ENCODE results near the gene BBIP1.
"Not testable (repeated sequence)": the region's sequence is repeated elsewhere in the genome, so short reads cannot be mapped to it uniquely, and the experiment has no call there.

Gene BBIP1

DNA sequence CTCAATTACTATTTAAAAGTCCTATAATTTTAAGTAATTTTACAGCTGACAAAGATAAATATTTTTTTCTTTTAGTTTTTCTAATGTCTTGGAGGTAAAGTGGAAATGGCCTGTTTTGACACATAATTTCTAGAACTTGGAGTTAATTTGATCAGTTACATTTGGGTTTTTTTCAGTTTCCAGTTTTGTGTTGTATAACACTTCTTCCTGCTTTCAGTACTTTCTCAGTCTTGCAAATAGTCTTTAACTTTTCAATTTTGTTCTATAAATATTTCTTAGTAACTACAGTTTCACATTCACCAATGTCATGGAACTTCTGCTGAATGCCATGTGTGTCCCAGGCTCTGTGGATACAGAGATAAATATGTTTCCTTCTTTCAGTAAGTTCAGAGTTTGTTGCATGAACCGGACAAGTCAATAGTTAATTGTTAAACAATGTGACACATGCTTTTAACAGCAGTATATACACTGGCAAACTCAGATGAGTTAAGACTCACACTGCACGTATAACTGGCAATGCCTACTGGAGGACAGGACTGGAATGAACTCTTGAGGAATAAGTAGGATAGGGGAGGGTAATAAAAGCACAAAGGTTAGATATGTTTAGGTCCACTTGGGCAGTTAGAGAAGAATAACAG, 5.0 kb upstream of the BBIP1 start:
- DNase-seq (ENCODE audit: low read depth in 2 of 2), result no peak

DNA sequence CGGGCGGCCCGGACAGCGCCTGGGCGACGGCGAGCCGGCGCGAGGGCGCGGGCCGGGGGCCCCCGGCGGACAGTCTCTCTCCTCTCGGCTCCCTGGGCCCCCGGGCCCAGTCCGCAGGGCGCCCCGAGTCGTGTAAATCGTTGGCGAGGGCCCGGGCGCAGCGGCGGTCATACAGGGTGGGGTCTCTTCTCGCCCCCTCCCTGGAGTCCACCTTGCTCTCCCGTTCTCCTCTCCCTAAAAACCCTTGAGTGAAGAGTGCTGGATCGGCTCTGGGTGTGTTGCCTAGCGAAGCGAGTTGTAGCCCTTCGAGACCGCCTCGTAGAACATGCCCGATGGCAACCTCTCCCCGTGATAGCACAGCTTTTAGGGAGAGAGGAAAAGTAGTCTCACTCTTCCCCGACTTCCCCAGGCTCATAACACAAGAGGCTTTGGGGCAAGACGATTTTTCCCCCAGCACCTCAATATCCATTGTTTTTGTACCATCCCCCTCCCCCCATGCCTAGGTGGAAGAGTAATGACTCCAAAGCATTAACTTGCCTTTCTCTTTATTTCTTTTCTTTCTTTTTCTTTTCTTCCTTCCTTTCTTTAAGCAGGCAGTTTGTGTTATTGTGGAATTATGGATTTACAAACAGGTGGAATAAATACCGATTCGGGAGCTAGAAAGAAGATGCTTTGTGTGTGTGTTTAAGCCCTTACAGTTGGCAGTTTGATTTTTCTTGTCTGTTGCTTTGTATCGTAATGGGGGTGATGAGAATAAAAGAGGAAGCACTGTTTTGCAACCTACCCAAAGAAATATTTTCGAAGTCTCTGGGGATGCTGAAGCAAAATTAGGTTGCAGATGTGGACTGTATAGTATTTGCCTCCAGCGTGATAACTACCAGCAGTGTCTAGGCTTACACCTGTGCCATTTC, 1.2 kb upstream of the BBIP1 start:
- no peak for DNase-seq (ENCODE audit: low read depth in 2 of 2)

DNA sequence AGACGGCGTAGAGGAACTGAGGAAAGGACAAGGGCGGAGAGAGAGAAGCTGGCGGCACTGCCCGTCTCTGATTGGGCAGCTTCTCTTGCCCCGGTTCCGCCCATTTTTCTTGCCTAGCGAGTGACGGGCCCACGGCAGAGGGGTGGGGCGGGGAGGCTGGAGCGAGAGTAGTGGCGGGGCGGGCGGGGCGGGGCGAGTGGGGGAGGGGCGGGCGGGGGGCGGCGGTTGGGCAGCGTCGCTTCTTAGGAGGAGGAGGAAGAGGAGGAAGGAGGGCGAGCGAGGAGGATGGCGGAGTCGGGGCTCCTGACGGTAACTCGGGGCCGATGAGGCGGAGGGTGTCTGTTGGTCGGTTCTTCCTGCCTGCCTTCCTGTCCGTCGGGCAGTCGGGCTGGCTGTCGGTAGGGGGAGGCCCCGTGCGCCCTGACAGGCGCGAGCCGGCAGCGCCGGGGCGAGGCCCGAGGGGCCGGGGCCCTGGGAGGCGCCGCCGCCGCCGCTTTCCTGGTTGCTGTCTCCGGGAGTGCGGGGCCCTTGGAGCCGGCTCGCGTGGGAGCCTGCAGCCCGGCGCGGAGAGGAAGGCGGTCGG, 460 bp upstream of the BBIP1 start, which contains the start of gene SHOC2:
Gene SHOC2 (plus strand): TSS at position 256 of the 583 bp plus-strand sequence. CDS start 44,755 bp downstream, outside the sequence.
- peak; percentile 99 for DNase-seq (ENCODE audit: low read depth in 2 of 2)

DNA sequence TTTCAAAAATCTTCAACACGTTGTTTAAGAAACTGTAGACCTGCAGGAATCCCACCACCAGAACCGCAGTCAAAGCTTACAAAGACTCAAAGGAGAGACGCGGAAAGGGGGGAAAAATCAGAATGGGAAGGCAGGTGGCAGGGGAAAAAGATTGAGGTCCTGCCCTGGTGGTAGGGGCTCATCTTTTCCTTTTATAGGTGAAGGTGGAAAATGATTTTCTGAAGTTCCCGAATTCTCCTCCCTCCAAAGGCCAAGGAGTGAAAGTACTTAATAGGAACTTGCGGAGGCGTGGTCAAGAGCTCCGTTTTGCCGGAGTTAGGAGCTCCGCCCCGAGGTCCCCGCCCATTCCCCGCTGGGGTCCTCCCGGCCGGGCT, 724 bp downstream of the BBIP1 start:
- peak; percentile 85 to 89 for DNase-seq (ENCODE audit: low read depth in 2 of 2)

DNA sequence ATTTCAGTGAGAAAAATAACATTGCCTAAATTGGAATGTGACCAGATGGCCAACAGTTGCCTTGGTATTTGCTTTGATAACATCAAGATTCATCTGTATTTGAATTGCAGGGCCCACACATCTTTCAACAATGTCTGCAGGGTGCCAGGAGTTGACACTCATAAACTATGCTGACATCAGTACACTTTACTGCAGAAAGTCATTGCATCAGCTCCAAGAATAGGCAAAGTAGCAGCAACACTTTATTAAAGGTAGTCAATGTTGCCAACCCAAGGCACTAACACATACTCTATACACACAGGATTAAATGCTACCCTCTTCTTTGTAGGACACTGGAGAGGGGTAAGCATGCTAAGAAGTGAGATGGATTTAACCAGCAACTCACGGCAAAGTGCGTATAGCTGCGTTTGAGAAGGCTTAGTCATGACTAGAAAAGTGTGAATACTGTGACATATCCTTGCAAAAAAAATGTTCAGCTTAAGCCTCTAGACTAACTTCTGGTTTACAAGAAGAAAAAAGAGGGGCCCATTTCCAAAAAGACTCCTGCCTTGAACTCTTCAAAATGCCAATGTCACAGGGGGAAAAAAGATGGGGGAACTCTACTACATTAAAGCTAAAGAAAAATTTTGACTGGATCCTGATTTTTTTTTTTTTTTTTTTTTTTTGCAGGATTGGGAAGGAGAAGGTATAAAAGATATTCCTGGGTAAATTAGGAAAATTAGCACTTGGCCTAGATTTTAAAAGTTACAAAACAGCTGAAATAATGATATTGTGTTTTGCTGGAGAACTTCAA, 2.2 kb downstream of the BBIP1 start:
- no peak for DNase-seq (ENCODE audit: low read depth in 2 of 2)

DNA sequence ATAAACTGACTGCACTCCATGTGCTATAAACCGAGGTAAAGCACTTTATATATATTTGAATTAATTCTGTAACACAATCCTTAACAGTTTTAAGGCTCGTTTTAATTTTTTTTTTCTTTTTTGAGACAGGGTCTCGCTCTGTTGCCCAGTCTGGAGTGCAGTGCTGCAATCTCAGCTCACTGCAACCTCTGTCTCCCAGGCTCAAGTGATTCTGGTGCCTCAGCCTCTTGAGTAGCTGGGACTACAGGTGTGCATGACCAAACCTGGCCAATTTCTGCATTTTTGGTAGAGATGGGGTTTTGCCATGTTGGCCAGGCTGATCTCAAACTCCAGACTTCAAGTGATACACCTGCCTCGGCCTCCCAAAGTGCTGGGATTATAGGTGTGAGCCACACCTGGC, 3.4 kb downstream of the BBIP1 start:
- not testable (repeated sequence) for DNase-seq (ENCODE audit: low read depth in 2 of 2)

DNA sequence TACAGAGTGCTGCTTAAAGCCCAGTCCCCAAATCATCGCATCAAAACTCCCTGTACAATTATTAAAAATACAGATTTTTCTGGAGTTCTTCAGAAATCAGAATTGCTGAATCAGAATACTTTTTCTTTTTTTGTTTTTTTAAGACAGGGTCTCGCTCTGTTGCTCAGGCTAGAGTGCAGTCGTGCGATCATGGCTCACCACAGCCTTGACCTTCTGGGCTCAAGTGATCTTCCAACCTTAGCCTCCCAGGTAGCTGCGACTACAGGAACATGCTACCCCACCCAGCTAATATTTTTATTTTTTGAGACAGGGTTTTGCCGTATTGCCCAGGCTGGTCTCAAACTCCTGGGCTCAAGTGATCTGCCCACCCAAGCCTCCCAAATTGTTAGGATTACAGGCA, 3.9 kb downstream of the BBIP1 start:
- DNase-seq (ENCODE audit: low read depth in 2 of 2), result no peak

DNA sequence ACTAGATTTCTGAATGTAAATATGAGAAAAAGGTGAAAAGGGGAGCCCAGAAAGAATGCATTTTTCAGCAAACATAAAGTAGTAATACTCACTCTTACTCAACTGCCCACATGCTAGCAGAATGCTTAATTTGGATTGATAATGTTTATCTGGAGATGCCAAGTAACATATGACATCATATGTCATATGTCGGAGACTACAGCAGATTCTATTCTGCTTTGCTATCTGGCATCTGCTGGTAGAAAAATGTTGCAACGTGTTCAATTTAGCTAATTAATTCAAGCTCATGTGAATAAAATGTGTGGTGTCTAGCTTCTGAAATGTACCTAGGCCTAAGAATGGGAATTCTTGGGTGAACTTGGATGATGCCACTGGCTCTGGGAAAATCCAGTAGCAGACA, 4.5 kb downstream of the BBIP1 start:
- DNase-seq (ENCODE audit: low read depth in 2 of 2), result no peak

DNA sequence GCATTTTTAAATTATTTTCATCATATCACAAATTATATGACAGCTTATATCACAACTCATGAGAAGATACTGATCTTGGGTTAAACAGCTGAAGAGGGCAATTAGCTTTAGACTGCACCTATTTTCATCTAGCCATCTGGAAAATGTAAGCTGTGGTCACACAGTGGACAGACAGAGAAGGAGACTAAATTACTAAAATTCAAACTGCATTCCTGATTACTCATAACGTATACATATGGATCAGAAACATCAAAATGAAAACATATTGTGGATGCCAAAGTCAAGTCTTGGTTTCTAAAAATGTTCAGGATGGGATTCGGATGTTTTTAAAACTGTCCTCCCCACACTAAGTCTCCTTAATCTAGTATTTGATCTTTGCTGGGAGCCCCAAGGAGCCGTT, 6.6 kb downstream of the BBIP1 start:
- no peak for DNase-seq (ENCODE audit: low read depth in 2 of 2)

DNA sequence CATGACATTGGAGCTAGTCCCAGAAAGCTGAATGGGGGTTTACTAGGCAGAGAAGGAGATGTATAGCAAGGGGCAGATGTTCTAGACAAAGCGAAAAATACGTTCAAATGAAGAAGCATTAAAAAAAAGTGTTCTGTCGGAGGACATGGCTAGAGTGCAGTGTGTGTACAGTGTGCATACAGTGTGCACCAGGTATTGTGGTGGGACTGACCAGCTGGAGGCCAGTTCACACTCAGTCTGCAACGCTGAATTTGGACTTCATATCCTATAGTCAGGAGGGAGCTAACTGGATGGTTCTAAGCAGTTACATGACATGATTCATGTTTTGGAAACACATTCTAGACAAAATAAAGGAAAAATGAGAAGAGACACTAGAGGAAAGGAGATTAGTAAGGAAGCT, 8.8 kb downstream of the BBIP1 start:
- DNase-seq (ENCODE audit: low read depth in 2 of 2), result no peak

DNA sequence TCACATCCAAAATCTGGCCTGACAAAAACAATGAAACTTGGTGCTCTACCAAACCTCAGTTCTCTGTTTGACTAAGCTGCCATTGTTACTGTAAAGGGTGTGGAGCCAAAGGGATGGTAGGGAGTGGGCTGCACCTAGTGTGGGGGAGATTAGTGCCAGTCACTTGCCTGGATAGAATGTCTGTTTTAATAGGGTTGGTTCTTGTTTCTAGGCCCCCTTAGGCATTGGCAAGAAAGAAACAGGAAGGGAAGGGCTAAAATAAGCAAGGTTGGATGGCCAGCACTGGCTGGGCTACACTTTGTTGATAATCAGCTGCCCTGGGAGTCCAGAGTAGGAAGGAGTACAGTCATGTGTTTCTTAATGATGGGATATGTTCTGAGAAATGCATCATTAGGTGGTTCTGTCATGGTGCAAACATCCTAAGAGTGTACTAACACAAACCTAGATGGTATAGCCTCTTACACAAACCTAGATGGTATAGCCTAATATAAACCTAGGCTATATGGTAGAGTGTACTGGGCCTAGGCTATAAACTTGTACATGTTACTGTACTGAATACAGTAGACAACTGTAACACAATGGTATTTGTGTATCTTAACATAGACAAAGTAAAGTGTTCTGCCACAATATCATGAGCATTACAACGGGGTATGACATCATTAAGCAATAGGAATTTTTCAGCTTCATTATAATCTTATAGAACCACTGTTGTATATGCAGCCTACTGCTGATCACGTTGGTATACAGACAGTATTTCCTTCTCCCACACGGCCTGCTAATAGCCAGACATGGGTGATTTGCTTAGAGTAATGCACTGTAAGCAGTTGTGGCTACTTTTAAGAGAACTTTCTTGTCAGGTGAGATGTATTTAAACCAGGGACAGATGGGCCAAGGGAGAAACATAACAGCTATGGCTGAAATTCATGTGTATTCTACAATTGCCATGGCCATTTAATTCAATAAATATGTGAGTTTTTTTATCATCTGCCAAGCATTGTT, 15.4 kb downstream of the BBIP1 start:
- peak in 1 of 2 donors; percentile 11 for DNase-seq (ENCODE audit: low read depth in 2 of 2)

DNA sequence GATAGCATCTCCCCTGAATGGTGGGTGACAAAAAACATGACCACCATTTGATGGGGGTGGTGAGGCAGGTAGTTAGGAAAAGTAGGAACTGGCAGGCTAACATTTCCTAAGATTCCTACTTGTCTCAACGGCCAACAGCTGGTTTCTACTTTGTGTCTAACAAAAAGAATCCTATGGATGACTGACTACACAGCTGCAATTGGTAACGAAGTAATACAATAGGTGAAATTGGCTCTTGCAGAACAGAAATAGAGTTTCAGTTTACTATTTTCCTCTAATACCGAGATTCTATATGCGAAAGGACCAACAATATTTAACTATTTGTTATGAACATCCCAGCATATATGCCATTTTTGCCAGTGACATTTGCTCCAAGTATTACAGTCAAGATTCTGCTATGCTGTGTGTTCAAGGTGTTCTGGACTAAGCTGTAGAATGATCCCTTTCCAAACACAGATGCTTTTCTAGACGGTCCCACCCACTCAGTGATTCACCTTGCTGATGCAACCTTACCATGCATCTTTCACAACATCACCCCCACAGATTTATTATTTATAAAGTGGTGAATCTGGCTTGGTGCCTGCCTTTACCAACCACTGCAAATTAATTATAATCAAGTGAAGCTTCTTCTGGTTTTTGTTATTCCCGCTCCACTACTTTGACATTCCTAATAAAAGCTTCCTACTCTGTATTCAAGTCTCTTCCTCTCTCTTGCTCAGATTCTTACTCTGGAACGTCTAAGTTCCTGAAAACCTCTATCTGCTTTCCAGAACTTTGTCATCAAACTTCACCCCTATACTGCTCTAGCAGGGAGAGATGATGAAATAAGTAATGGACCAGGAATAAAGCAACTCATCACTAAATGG, 16.8 kb downstream of the BBIP1 start:
- DNase-seq (ENCODE audit: low read depth in 2 of 2), result peak in 1 of 2 donors; percentile 18

DNA sequence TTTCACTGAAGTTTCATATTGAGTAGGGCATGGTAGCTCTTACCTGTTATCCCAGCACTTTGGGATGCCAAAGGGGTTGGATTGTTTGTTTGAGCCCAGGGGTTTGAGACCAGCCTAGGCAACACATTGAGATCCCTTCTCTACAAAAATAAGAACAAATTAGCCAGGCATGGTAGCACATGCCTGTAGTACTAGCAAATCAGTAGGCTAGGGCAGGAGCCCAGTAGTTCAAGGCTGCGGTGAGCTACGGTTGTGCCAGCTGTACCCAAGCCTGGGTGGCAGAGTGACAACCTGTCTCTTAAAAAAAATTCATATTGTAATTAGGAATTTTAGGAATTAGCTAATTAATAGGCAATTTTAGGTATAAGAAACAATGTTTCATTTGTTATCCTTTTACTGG, 18.0 kb downstream of the BBIP1 start:
- DNase-seq (ENCODE audit: low read depth in 2 of 2), result no peak

DNA sequence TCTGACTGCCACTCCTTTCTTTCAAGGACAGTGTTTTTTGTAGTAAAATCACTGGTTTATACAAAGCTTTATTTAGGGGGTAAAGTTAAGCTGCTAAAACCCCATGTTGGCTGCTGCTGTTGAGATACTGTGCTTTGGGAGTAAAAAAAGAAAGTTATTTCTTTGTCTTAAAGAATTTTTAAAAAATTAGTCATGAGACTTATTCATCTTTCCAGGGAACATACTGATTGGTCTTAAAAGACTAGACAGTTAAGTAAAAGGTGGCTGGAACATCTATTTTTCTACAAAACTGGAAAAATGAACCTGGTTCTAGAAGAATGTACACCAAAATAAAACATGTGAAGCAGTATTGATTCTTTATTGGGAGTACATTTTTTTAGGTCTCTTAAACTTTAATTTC, 20.6 kb downstream of the BBIP1 start:
- no peak for DNase-seq (ENCODE audit: low read depth in 2 of 2)

DNA sequence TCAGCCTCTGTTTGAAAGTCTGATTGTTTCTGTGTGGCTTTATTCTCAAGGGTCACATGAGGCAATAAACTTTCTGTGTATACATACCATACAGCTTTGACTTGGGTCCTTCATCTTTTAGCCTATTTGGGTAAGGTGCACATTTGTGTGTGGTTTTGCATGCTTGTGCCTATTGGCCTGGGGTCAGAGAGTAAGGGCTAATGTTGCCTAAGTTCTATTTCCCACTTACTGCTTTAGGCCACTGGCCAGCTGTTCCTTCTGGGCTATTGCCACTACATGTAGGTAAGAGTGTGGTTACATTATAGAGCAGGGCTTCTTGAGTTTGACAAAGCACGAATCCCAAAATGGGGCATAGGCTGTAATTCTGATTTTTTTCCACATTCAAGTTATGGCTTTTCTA, 21.8 kb downstream of the BBIP1 start:
- no peak for DNase-seq (ENCODE audit: low read depth in 2 of 2)

DNA sequence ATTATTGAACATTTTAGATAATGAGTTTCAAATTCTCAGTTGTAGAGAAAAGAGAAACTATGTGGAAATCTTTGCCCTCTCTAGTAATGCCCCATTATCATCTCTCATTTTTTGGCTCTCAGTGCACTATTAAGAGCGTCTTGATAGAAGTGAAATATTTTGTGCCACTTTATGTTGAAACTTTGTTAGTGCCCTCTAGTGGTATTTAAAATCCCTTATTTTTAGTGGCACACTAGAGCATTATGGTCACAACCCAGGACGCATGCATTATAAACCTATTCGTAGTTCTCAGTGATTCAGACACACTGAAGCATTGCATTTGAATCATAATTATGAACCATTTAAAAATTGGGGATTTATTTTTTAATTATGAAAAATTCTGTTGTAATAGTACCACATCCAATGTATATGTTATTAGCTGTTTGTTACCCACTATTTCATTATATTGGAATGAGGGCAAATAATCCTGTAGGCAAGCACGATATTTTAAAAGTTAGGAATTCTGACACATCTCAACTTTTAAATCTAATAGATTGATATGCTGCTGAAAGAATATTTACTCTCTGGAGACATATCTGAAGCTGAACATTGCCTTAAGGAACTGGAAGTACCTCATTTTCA, 25.3 kb downstream of the BBIP1 start:
- no peak for DNase-seq (ENCODE audit: low read depth in 2 of 2)

DNA sequence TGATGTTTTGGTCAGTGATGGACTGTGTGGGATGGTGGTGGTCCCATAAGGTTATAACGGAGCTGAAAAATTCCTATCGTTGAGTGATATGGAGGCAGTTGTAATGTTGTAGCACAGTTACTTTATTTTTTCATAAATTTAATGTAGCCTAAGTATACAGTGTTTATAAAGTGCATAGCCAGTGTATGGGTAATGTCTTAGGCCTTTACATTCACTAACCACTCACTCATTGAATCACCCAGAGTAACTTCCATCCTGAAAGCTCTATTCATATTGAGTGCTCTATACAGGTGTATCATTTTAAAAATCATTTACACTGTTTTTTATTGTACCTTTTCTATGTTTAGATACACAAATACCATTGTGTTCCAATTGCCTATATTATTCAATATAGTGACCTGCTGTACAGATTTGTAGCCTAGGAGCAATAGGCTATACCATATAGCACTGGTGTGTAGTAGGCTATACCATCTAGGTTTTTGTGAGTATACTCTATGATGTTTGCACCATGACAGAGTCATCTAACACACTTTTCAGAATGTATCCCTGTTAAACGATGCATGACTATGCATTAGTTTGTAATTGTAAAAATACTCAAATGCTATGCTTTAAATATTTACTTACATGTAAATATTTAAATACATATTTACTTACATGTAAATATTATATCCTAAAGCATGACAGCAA, 26.2 kb downstream of the BBIP1 start:
- no peak for DNase-seq (ENCODE audit: low read depth in 2 of 2)

DNA sequence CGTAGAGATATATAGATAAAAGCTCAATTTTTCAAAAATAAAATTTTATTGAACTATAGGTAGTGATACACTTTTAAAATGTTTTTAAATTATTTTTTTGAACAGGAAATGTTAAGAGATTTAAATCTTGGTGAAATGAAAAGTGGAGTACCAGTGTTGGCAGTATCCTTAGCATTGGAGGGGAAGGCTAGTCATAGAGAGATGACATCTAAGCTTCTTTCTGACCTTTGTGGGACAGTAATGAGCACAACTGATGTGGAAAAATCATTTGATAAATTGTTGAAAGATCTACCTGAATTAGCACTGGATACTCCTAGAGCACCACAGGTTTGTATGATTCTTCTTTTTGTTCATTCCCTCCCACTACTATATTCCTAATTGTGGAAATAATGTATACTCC, 31.4 kb downstream of the BBIP1 start:
- DNase-seq (ENCODE audit: low read depth in 2 of 2), result no peak
